HuH-7.5 (cell line): ENCODE measurements around the gene IL31.

Source experiments
- DNase-seq: peaks from one replicate; pipeline ENCODE4 v3.0.0; 2011; ENCODE audit warnings: low spot score

IL31 gene

GRCh38 chr12:122155705-122156104 is 18.3 kb downstream of the IL31 start:
- no peak for DNase-seq

- DNase-seq, result no peak
Observed at GRCh38 chr12:122152754-122153153, 21.3 kb downstream of the IL31 start.

- DNase-seq, result no peak
Observed at GRCh38 chr12:122150127-122150681, 23.8 kb downstream of the IL31 start.

- DNase-seq, result no peak
Observed at GRCh38 chr12:122148657-122149056, 25.4 kb downstream of the IL31 start.

GRCh38 chr12:122147514-122148290 is 26.3 kb downstream of the IL31 start:
- no peak for DNase-seq

- DNase-seq, result no peak
Observed at GRCh38 chr12:122145505-122146330, 28.3 kb downstream of the IL31 start.

GRCh38 chr12:122144885-122145284 is 29.1 kb downstream of the IL31 start:
- no peak for DNase-seq

GRCh38 chr12:122142857-122143256 is 31.2 kb downstream of the IL31 start:
- DNase-seq, result no peak

- no peak for DNase-seq
Observed at GRCh38 chr12:122141911-122142725, 31.9 kb downstream of the IL31 start.

GRCh38 chr12:122140467-122141257 is 33.4 kb downstream of the IL31 start:
- DNase-seq, result no peak

- DNase-seq, result no peak
Observed at GRCh38 chr12:122139941-122140340, 34.1 kb downstream of the IL31 start.

- no peak for DNase-seq
Observed at GRCh38 chr12:122139266-122139665, 34.8 kb downstream of the IL31 start.

GRCh38 chr12:122138616-122139015 is 35.4 kb downstream of the IL31 start:
- no peak for DNase-seq

GRCh38 chr12:122138181-122138580 is 35.8 kb downstream of the IL31 start:
- DNase-seq, result no peak

- peak; percentile 63 for DNase-seq
Observed at GRCh38 chr12:122137681-122138080, 36.3 kb downstream of the IL31 start.

- DNase-seq, result no peak
Observed at GRCh38 chr12:122137229-122137628, 36.8 kb downstream of the IL31 start.

- DNase-seq, result no peak
Observed at GRCh38 chr12:122135437-122136031, 38.5 kb downstream of the IL31 start.

- no peak for DNase-seq
Observed at GRCh38 chr12:122133192-122133950, 40.6 kb downstream of the IL31 start.

GRCh38 chr12:122130150-122130549 is 43.9 kb downstream of the IL31 start:
- no peak for DNase-seq

GRCh38 chr12:122129131-122129530 is 44.9 kb downstream of the IL31 start:
- DNase-seq, result no peak
